GM12872 (cell line): ENCODE measurements around the gene ACOX1.

ENCODE experiments used
- CTCF ChIP-seq: IDR thresholded peaks from 3 replicates; pipeline ENCODE4 v1.5.1; 2011; ENCODE audit warnings: low read depth, mild to moderate bottlenecking, low read length, moderate library complexity; ENCODE audit not compliant: insufficient read depth

ACOX1 gene

DNA sequence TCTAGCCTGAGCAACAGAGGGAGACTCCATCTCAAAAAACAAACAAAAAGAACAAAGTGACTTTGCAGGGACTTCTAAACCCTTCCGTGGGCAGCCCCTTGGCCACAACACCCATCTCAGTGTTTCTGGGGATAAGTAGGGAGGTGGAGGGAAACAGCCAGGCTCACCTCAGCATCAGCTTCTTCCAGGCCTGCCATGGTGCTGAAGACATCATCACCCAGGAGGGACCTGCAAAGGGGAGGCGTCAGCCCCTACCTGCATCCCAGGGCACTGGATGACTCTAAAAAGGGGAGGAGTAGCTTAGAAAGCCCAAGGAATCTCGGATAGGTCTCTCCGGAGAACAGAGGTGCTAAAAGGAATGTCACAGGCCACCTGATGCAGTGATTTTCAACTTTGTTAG, 47.9 kb downstream of the ACOX1 start:
- no peak for TF ChIP-seq CTCF

- peak; percentile 69 for TF ChIP-seq CTCF
These were observed 51.6 kb downstream of the ACOX1 start for GRCh38 chr17:75927286-75927922.

DNA sequence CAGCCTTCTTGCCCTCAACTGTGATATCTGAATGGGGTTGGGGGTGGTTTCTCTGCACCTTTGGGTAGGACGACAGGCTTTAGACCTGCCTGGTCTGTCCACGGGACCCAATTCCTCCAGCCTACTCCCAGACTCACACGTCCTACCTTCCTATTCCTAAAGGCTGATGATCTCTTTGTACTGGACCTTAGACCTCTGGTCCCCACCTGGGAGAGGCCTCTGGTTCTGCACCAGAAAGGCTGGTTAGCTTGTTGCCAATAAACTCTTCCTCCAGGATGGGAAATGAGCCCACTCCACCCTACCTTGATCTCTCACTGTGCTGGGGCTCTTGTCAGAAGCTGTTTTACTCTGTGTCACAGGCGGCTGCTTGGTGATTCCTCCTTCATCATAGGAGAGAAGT, 52.5 kb downstream of the ACOX1 start:
- TF ChIP-seq CTCF = no peak

DNA sequence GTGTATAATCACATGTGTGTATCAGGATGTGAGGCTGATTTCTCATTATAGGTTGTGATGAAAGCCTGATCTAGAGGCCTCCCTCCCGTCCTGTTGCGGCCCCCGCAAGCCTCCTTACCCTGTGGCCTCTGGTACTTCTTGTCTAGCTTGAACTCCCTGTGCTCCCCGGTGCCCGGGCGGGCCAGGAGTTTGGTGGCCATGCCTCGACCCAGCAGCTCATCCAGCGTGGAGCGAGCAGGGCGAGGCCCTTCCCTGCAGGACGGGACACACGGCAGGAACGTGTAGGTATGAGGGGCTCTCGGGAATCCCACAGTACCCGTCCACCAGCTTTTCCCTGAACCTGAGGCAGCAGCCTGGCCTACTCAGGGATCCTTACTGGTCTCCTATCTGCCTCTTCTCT, 53.1 kb downstream of the ACOX1 start:
- TF ChIP-seq CTCF = no peak

DNA sequence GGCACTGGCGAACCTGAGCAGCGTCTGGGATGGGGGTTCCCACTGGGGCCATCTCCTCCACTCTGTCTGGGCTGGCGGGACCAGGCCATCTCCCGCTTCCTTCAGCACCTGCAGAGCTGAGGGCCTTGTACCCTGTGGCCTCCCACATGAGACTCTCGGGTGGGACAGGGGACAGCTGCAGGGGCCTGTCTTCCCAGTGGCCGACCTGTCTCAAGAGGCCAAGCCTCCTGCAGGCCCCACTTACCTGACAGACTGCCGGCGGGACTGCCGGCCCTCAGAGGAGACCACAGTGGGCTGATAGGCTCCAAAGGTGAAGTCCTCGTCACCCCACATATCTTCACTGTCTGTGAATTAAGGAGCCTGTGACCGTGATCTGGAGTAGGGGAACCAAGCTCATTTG, 53.9 kb downstream of the ACOX1 start:
- no peak for TF ChIP-seq CTCF

- no peak for TF ChIP-seq CTCF
These were observed 55.7 kb downstream of the ACOX1 start for GRCh38 chr17:75922963-75923874.

- no peak for TF ChIP-seq CTCF
These were observed 56.6 kb downstream of the ACOX1 start for GRCh38 chr17:75922173-75922961.
